GM23248 (cell line): Measurements from ENCODE around the gene L2HGDH. TPM values are rescaled to one million over a fixed set of nuclear protein-coding genes. Genes with fewer than 3 reads are reported as not detected.
A peak's percentile ranks its signal among the peaks of the same experiment; 100 is the strongest.

ENCODE experiments used
- DNase-seq: peaks from one replicate; pipeline ENCODE4 v3.0.0-alpha.2; 2015
- H2AFZ ChIP-seq: fragments of 200-600 bp; sonication (generic); 2 replicates; pipeline ENCODE4 v1.6.1; 2016; ENCODE audit warnings: antibody characterized with exemption
- H3F3A ChIP-seq: fragments of 200-600 bp; sonication (generic); 2 replicates; pipeline ENCODE4 v1.6.1; 2016; ENCODE audit warnings: mild to moderate bottlenecking, antibody characterized with exemption, mixed run types; ENCODE audit not compliant: insufficient read depth
- H3K27ac ChIP-seq: fragments of 200-600 bp; sonication (generic); 2 replicates; pipeline ENCODE4 v1.5.1; 2016; ENCODE audit warnings: mild to moderate bottlenecking
- H3K27me3 ChIP-seq: fragments of 200-600 bp; sonication (generic); replicated peaks from 2 replicates; pipeline ENCODE4 v1.6.1; 2016; ENCODE audit warnings: mild to moderate bottlenecking; ENCODE audit not compliant: insufficient read depth
- H3K36me3 ChIP-seq: fragments of 200-600 bp; sonication (generic); 2 replicates; pipeline ENCODE4 v1.6.1; 2016; ENCODE audit warnings: low read depth, mild to moderate bottlenecking
- H3K4me1 ChIP-seq: fragments of 200-600 bp; sonication (generic); 2 replicates; pipeline ENCODE4 v1.6.1; 2016; ENCODE audit warnings: mild to moderate bottlenecking; ENCODE audit not compliant: insufficient read depth
- H3K4me2 ChIP-seq: fragments of 200-600 bp; sonication (generic); one replicate; pipeline ENCODE4 v1.6.1; 2016; ENCODE audit warnings: mild to moderate bottlenecking; ENCODE audit not compliant: unreplicated experiment
- H3K4me3 ChIP-seq: fragments of 200-600 bp; sonication (generic); 2 replicates; pipeline ENCODE4 v1.5.1; 2016; ENCODE audit warnings: mild to moderate bottlenecking
- H3K79me2 ChIP-seq: fragments of 200-600 bp; sonication (generic); 2 replicates; pipeline ENCODE4 v1.6.1; 2016; ENCODE audit warnings: mild to moderate bottlenecking; ENCODE audit not compliant: insufficient read depth
- H3K9ac ChIP-seq: fragments of 200-600 bp; sonication (generic); 2 replicates; pipeline ENCODE4 v1.6.1; 2016; ENCODE audit warnings: mild to moderate bottlenecking
- H3K9me2 ChIP-seq: fragments of 200-600 bp; sonication (generic); 2 replicates; pipeline ENCODE4 v1.6.1; 2016; ENCODE audit warnings: mixed run types, mild to moderate bottlenecking, moderate library complexity; ENCODE audit not compliant: insufficient read depth
- H3K9me3 ChIP-seq: fragments of 200-600 bp; sonication (generic); one replicate; pipeline ENCODE4 v1.6.1; 2017; ENCODE audit warnings: low read depth
- H4K20me1 ChIP-seq: fragments of 200-600 bp; sonication (generic); 2 replicates; pipeline ENCODE4 v1.6.0; 2016; ENCODE audit not compliant: insufficient read depth
- EZH2 ChIP-seq: fragments of 200-600 bp; sonication (generic); IDR thresholded peaks from 2 replicates; pipeline ENCODE4 v1.6.1; 2018; ENCODE audit warnings: antibody characterized with exemption, mild to moderate bottlenecking; ENCODE audit not compliant: insufficient read depth, poor library complexity, severe bottlenecking
- EZH2phosphoT487 ChIP-seq: fragments of 200-600 bp; sonication (generic); IDR thresholded peaks from 2 replicates; pipeline ENCODE4 v1.6.1; 2018; ENCODE audit warnings: antibody characterized with exemption, moderate library complexity, mild to moderate bottlenecking, low read depth; ENCODE audit not compliant: insufficient read depth
- WGBS, 2 experiments: methylation state at CpG; one replicate each; pipeline ENCODE4 v1.1.6; 2015 to 2017; ENCODE audit warnings: low lambda C conversion rate in 2 of 2, low coverage in 1 of 2; ENCODE audit errors: missing lambda C conversion rate in 2 of 2; 5-methylcytosine and 5-hydroxymethylcytosine counted together
- in situ Hi-C: fragments of 300-500 bp; cut with MboI; formaldehyde crosslinking; loops from 2 replicates; pipeline ENCODE4 v1.15.0; 2020
- polyA plus RNA-seq: library from polyadenylated mRNA; unstranded; fragments of >200 nt; fragmentation: Nextera tagmentation; extraction: Ambion mirVana; gene quantifications from 2 replicates; pipeline ENCODE4 v1.2.1, GENCODE V29; 2016
- total RNA-seq: library from RNA; depleted of rRNA; stranded (reverse); fragments of >200 nt; shearing (Covaris generic); gene quantifications from 2 replicates; pipeline ENCODE4 v1.2.3, GENCODE V29; 2014

Gene L2HGDH
- total and polyA plus RNA-seq, 2 experiments from 2014 or later, result 1.8 to 2.6 TPM

- H3F3A ChIP-seq, result no peaks in the 10 kb centered on the region
- H3K79me2 ChIP-seq, result peaks cover 11% of the 10 kb centered on the region; the same call in 1 of the 2 replicates
- H4K20me1 ChIP-seq, result no peaks in the 10 kb centered on the region
- no peaks in the 10 kb centered on the region for H3K27me3 ChIP-seq
- TF ChIP-seq EZH2 (no peak), EZH2phosphoT487 (no peak)
- no peaks in the 10 kb centered on the region for H3K9me3 ChIP-seq
- no peak for DNase-seq
- H3K9me2 ChIP-seq, result no peaks in the 10 kb centered on the region
- in situ Hi-C loops, result no loop called here
- H3K4me3 ChIP-seq, result peak overlapping the region; percentile 80
- H3K9ac ChIP-seq, result peak overlapping the region; percentile 81
- no peaks in the 10 kb centered on the region for H3K36me3 ChIP-seq
- peaks cover 11% of the 10 kb centered on the region for H3K4me1 ChIP-seq
- WGBS, 2 experiments, result 5 to 6% methylated on average over 18 of the region's 18 CpGs
- H3K27ac ChIP-seq, result no peak overlapping the region
- H2AFZ ChIP-seq, result peak overlapping the region; percentile 98
- H3K4me2 ChIP-seq, result peak overlapping the region; percentile 94
Measured at GRCh38 chr14:50311337-50311971, 575 bp downstream of the L2HGDH start.

- TF ChIP-seq EZH2 (no peak), EZH2phosphoT487 (no peak)
- in situ Hi-C loops, result no loop called here
Measured at GRCh38 chr14:50310445-50310844, 1.6 kb downstream of the L2HGDH start.

GRCh38 chr14:50308363-50308915 lies 3.6 kb downstream of the L2HGDH start:
- Histone ChIP-seq H3K9me2 (no peaks in the 10 kb centered on the region), H4K20me1 (no peaks in the 10 kb centered on the region), H3F3A (no peaks in the 10 kb centered on the region), H3K79me2 (peaks cover 6% of the 10 kb centered on the region; the same call in 1 of the 2 replicates), H3K9ac (no peak overlapping the region), H3K27me3 (no peaks in the 10 kb centered on the region), H3K4me2 (no peak overlapping the region), H3K4me1 (peaks cover 11% of the 10 kb centered on the region), H3K4me3 (no peak overlapping the region), H3K36me3 (no peaks in the 10 kb centered on the region), H2AFZ (no peak overlapping the region), H3K27ac (no peak overlapping the region), H3K9me3 (no peaks in the 10 kb centered on the region)
- WGBS, 2 experiments, result 90 to 94% methylated on average over 4 of the region's 4 CpGs
- in situ Hi-C loops, result no loop called here
- DNase-seq, result no peak
- no peak for TF ChIP-seq EZH2phosphoT487
- no peak for TF ChIP-seq EZH2

More at GRCh38 chr14:50310445-50310844, 1.6 kb downstream of the L2HGDH start:
- DNase-seq, result no peak
- H3K4me2 ChIP-seq, result no peak overlapping the region
- H3K36me3 ChIP-seq, result no peaks in the 10 kb centered on the region
- WGBS, 2 experiments, result 85 to 87% methylated on average over 4 of the region's 4 CpGs
- H3K4me3 ChIP-seq, result no peak overlapping the region
- no peaks in the 10 kb centered on the region for H3K27me3 ChIP-seq
- H3K27ac ChIP-seq, result no peak overlapping the region
- no peaks in the 10 kb centered on the region for H3K9me3 ChIP-seq
- peaks cover 11% of the 10 kb centered on the region for H3K4me1 ChIP-seq
- no peak overlapping the region for H2AFZ ChIP-seq
- H3F3A ChIP-seq, result no peaks in the 10 kb centered on the region
- peaks cover 11% of the 10 kb centered on the region; the same call in 1 of the 2 replicates for H3K79me2 ChIP-seq
- H4K20me1 ChIP-seq, result no peaks in the 10 kb centered on the region
- no peaks in the 10 kb centered on the region for H3K9me2 ChIP-seq
- no peak overlapping the region for H3K9ac ChIP-seq

GRCh38 chr14:50303744-50304471 lies 8.1 kb downstream of the L2HGDH start:
- Histone ChIP-seq H3K9ac (no peak overlapping the region), H3K4me1 (no peaks in the 10 kb centered on the region), H3F3A (no peaks in the 10 kb centered on the region), H3K79me2 (no peaks in the 10 kb centered on the region), H3K36me3 (no peaks in the 10 kb centered on the region), H2AFZ (no peak overlapping the region), H3K9me2 (no peaks in the 10 kb centered on the region), H3K27ac (no peak overlapping the region), H4K20me1 (no peaks in the 10 kb centered on the region), H3K4me3 (no peak overlapping the region), H3K27me3 (no peaks in the 10 kb centered on the region), H3K9me3 (no peaks in the 10 kb centered on the region), H3K4me2 (no peak overlapping the region)
- in situ Hi-C loops, result no loop called here
- WGBS, 2 experiments, result 55 to 61% methylated on average over 6 to 8 of the region's 8 CpGs
- peak; percentile 66 for DNase-seq
- no peak for TF ChIP-seq EZH2
- TF ChIP-seq EZH2phosphoT487, result no peak
